ENCODE measurements around the gene GNAT1.

The GNAT1 gene

GRCh38 chr3:50214824-50215223 is 23.4 kb downstream of the GNAT1 start:
- no peak for TF ChIP-seq CTCF (IDR thresholded peaks at IDR 0.05; ENCODE audit: low read depth, low read length)
- DNase-seq (ENCODE audit: low read depth, low spot score) = no peak
- H3K4me3 ChIP-seq (ENCODE audit: low read depth, low read length) = no peak overlapping the region
- in situ Hi-C loops (cut with HindIII; ENCODE audit: low sequenced_read_pairs) = no loop called here

GRCh38 chr3:50215529-50215928 is 24.1 kb downstream of the GNAT1 start:
- DNase-seq (ENCODE audit: low read depth, low spot score) = no peak
- in situ Hi-C loops (cut with HindIII; ENCODE audit: low sequenced_read_pairs) = no loop called here
- no peak overlapping the region for H3K4me3 ChIP-seq (ENCODE audit: low read depth, low read length)
- no peak for TF ChIP-seq CTCF (IDR thresholded peaks at IDR 0.05; ENCODE audit: low read depth, low read length)

- in situ Hi-C loops (cut with HindIII; ENCODE audit: low sequenced_read_pairs) = no loop called here
- H3K4me3 ChIP-seq (ENCODE audit: low read depth, low read length) = no peak overlapping the region
- DNase-seq (ENCODE audit: low read depth, low spot score) = no peak
- no peak for TF ChIP-seq CTCF (IDR thresholded peaks at IDR 0.05; ENCODE audit: low read depth, low read length)
Measured at GRCh38 chr3:50217681-50218080, 26.3 kb downstream of the GNAT1 start.

GRCh38 chr3:50218448-50218847 is 27.0 kb downstream of the GNAT1 start:
- H3K4me3 ChIP-seq (ENCODE audit: low read depth, low read length) = no peak overlapping the region
- in situ Hi-C loops (cut with HindIII; ENCODE audit: low sequenced_read_pairs) = no loop called here
- DNase-seq (ENCODE audit: low read depth, low spot score) = no peak
- TF ChIP-seq CTCF (IDR thresholded peaks at IDR 0.05; ENCODE audit: low read depth, low read length) = no peak

- DNase-seq (ENCODE audit: low read depth, low spot score) = no peak
- in situ Hi-C loops (cut with HindIII; ENCODE audit: low sequenced_read_pairs) = no loop called here
- TF ChIP-seq CTCF (IDR thresholded peaks at IDR 0.05; ENCODE audit: low read depth, low read length) = no peak
Measured at GRCh38 chr3:50219285-50219684, 27.9 kb downstream of the GNAT1 start.

GRCh38 chr3:50220109-50220508 is 28.7 kb downstream of the GNAT1 start:
- no peak for TF ChIP-seq CTCF (IDR thresholded peaks at IDR 0.05; ENCODE audit: low read depth, low read length)
- in situ Hi-C loops (cut with HindIII; ENCODE audit: low sequenced_read_pairs) = no loop called here
- H3K4me3 ChIP-seq (ENCODE audit: low read depth, low read length) = no peak overlapping the region
- no peak for DNase-seq (ENCODE audit: low read depth, low spot score)

More at GRCh38 chr3:50219285-50219684, 27.9 kb downstream of the GNAT1 start:
- H3K4me3 ChIP-seq (ENCODE audit: low read depth, low read length) = no peak overlapping the region

- in situ Hi-C loops (cut with HindIII; ENCODE audit: low sequenced_read_pairs) = no loop called here
- no peak overlapping the region for H3K4me3 ChIP-seq (ENCODE audit: low read depth, low read length)
- no peak for DNase-seq (ENCODE audit: low read depth, low spot score)
- TF ChIP-seq CTCF (IDR thresholded peaks at IDR 0.05; ENCODE audit: low read depth, low read length) = no peak
Measured at GRCh38 chr3:50221051-50221410, 29.6 kb downstream of the GNAT1 start.

All from astrocyte of the spinal cord (primary cell).